GM12878 (cell line): ENCODE results near the gene PPP2R3B. TPM values are rescaled to one million over a fixed set of nuclear protein-coding genes. Genes with fewer than 3 reads are reported as not detected.

Experiments
- ATAC-seq: fragments of 200-7000 bp; cut with Tn5 transposase; 3 replicates; pipeline ENCODE4 v1.9.1; 2020; ENCODE audit warnings: mild to moderate bottlenecking, moderate library complexity
- BruUV-seq: library from RNA; stranded (reverse); fragments of 400-500 nt; replicated peaks from 2 replicates; lab custom pipeline; 2021; lab: Mats Ljungman, UMichigan
- CTCF ChIA-PET: fragments of 300-600 bp; sonication (Branson Sonifier 250); formaldehyde crosslinking; extraction: SDS; loops from one replicate; lab custom pipeline; 2021; ENCODE audit warnings: inconsistent platforms; lab: Yijun Ruan, JAX
- POLR2A ChIA-PET: fragments of 350-600 bp; formaldehyde crosslinking; extraction: SDS; loops from one replicate; lab custom pipeline; 2021; ENCODE audit warnings: inconsistent platforms; lab: Charles Lee
- RAD21 ChIA-PET: fragments of 300-600 bp; sonication (Branson Sonifier 250); formaldehyde crosslinking; loops from one replicate; lab custom pipeline; 2023; ENCODE audit warnings: antibody characterized with exemption; ENCODE audit not compliant: unreplicated experiment; lab: Charles Lee
- SMC1A ChIA-PET: fragments of 300-600 bp; sonication (Branson Sonifier 250); formaldehyde crosslinking; loops from one replicate; lab custom pipeline; 2023; ENCODE audit not compliant: unreplicated experiment, uncharacterized antibody; lab: Charles Lee
- DNase-seq: peaks from one replicate; pipeline ENCODE4 v3.0.0-alpha.2; 2011; ENCODE audit warnings: low read depth, low spot score
- FAIRE-seq: peaks from 3 replicates; lab custom pipeline; 2011; peaks lifted over from hg19 to GRCh38; lab: Jason Lieb, UNC
- H2AFZ ChIP-seq: 2 replicates; pipeline ENCODE4 v1.6.0; 2011; ENCODE audit warnings: low read depth, low read length, control low read depth; ENCODE audit not compliant: control insufficient read depth
- H3K27ac ChIP-seq: 2 replicates; pipeline ENCODE4 v1.5.1; 2011; ENCODE audit warnings: control low read depth; ENCODE audit not compliant: control insufficient read depth, insufficient read depth
- H3K27me3 ChIP-seq, 2 experiments: replicated peaks in 1 of 2; 2 replicates each; pipeline versions ENCODE4 v1.6.0 to v1.6.1; 2011; ENCODE audit warnings: low read length in 1 of 2; ENCODE audit not compliant: control insufficient read depth in 2 of 2, insufficient read depth in 2 of 2
- H3K36me3 ChIP-seq, 2 experiments: 2 replicates each; pipeline ENCODE4 v1.5.1; 2011; ENCODE audit warnings: low read length in 1 of 2; ENCODE audit not compliant: control insufficient read depth in 2 of 2, insufficient read depth in 2 of 2
- H3K4me1 ChIP-seq: 2 replicates; pipeline ENCODE4 v1.6.1; 2011; ENCODE audit warnings: mild to moderate bottlenecking, low read length, moderate library complexity, mixed read lengths; ENCODE audit not compliant: control insufficient read depth, insufficient read depth
- H3K4me2 ChIP-seq: 2 replicates; pipeline ENCODE4 v1.6.0; 2011; ENCODE audit warnings: control low read depth; ENCODE audit not compliant: control insufficient read depth, insufficient read depth
- H3K4me3 ChIP-seq: fragments of 200-600 bp; sonication (generic); 2 replicates; pipeline ENCODE4 v1.5.1; 2016
- H3K79me2 ChIP-seq: 2 replicates; pipeline ENCODE4 v1.6.0; 2011; ENCODE audit warnings: low read length; ENCODE audit not compliant: control insufficient read depth, insufficient read depth
- H3K9ac ChIP-seq: 2 replicates; pipeline ENCODE4 v1.8.0; 2011; ENCODE audit warnings: low read length, control low read depth, mixed read lengths; ENCODE audit not compliant: control insufficient read depth, insufficient read depth
- H3K9me3 ChIP-seq: replicated peaks from 3 replicates; pipeline ENCODE4 v1.5.1; 2011; ENCODE audit warnings: mild to moderate bottlenecking, low read length; ENCODE audit not compliant: control insufficient read depth, insufficient read depth
- H4K20me1 ChIP-seq: 2 replicates; pipeline ENCODE4 v1.6.0; 2011; ENCODE audit not compliant: control insufficient read depth, insufficient read depth
- BRCA1 ChIP-seq: IDR thresholded peaks from 2 replicates; pipeline ENCODE4 v1.6.1; 2011; ENCODE audit warnings: low read depth, low read length, improper control_type of control experiment
- CREM ChIP-seq: IDR thresholded peaks from 2 replicates; pipeline ENCODE4 v1.6.1; 2014; ENCODE audit warnings: antibody characterized with exemption, low read depth
- EZH2 ChIP-seq: IDR thresholded peaks from 2 replicates; pipeline ENCODE4 v1.6.1; 2012; ENCODE audit warnings: low read depth, mild to moderate bottlenecking, control low read depth, inconsistent platforms, low read length, borderline replicate concordance; ENCODE audit not compliant: control insufficient read depth
- FOXK2 ChIP-seq: fragments of 450-650 bp; IDR thresholded peaks from 2 replicates; pipeline ENCODE4 v1.6.1; 2017; ENCODE audit warnings: mild to moderate bottlenecking, moderate library complexity
- MEF2A ChIP-seq: IDR thresholded peaks from 2 replicates; pipeline ENCODE4 v1.6.1; 2011; ENCODE audit warnings: low read depth, mild to moderate bottlenecking, low read length, moderate library complexity; ENCODE audit not compliant: insufficient read depth
- NR2C1 ChIP-seq: fragments of 450-650 bp; IDR thresholded peaks from 2 replicates; pipeline ENCODE4 v1.6.1; 2017; ENCODE audit warnings: antibody characterized with exemption, mild to moderate bottlenecking, moderate library complexity
- POLR2AphosphoS2 ChIP-seq: IDR thresholded peaks from 2 replicates; pipeline ENCODE4 v1.6.1; 2011; ENCODE audit warnings: low read depth, mild to moderate bottlenecking, low read length, improper control_type of control experiment, moderate library complexity
- RCOR1 ChIP-seq: conservative IDR thresholded peaks from 2 replicates; pipeline ENCODE4 v1.6.1; 2012; ENCODE audit warnings: low read depth, low read length, improper control_type of control experiment
- SMARCA5 ChIP-seq: fragments of 450-650 bp; IDR thresholded peaks from 2 replicates; pipeline ENCODE4 v1.6.1; 2017; ENCODE audit warnings: mild to moderate bottlenecking
- ZNF384 ChIP-seq: IDR thresholded peaks from 2 replicates; pipeline ENCODE4 v1.6.1; 2012; ENCODE audit warnings: low read depth, mild to moderate bottlenecking, low read length, improper control_type of control experiment, borderline replicate concordance
- WGBS: methylation state at CpG from one replicate; pipeline ENCODE4 v1.1.6; 2016; ENCODE audit warnings: low lambda C conversion rate; ENCODE audit not compliant: insufficient replicate concordance, insufficient coverage; ENCODE audit errors: missing lambda C conversion rate; 5-methylcytosine and 5-hydroxymethylcytosine counted together
- in situ Hi-C: fragments of 300-500 bp; cut with MboI; formaldehyde crosslinking; loops from 9 replicates; pipeline ENCODE4 v1.14.3; 2018; ENCODE audit warnings: mixed read lengths
- intact Hi-C: fragments of 100-400 bp; cut with micrococcal nuclease; formaldehyde crosslinking; loops from one replicate; pipeline ENCODE4 v1.14.2; 2022; ENCODE audit not compliant: unreplicated experiment
- polyA plus RNA-seq, 11 experiments: library from polyadenylated mRNA; depleted of rRNA in 4 of 11; unstranded in 6 of 11; stranded (reverse) in 5 of 11; fragments of >200 nt; fragmentation: Nextera tagmentation in 4 of 11; fragmentation: Illumina TruSeq in 1 of 11; extraction: Ambion mirVana in 4 of 11; extraction: Trizol in 1 of 11; gene quantifications; 1 replicate in 1 of 11; 2 replicates in 10 of 11; pipeline versions ENCODE4 v1.2.1 to v1.2.3, GENCODE V29; 2011 to 2016; ENCODE audit warnings: inconsistent platforms in 2 of 11, missing spikeins in 2 of 11, low read depth in 1 of 11
- total RNA-seq, 4 experiments: library from RNA; depleted of rRNA in 3 of 4; stranded (reverse); fragments of >200 nt in 3 of 4; fragmentation: Illumina TruSeq in 1 of 4; extraction: Trizol in 1 of 4; gene quantifications; 2 replicates each; pipeline versions ENCODE4 v1.2.1 to v1.2.3, GENCODE V29; 2013 to 2021
- TF ChIP-seq, protein P1 (sequence below): IDR thresholded peaks from 2 replicates; pipeline ENCODE4 v1.6.1; 2012; ENCODE audit warnings: mild to moderate bottlenecking, low read depth, low read length
- TF ChIP-seq, protein P2 (sequence below): fragments of 450-650 bp; IDR thresholded peaks from 2 replicates; pipeline ENCODE4 v1.6.1; 2017; ENCODE audit warnings: mild to moderate bottlenecking
- TF ChIP-seq, protein P3 (sequence below): fragments of 450-650 bp; IDR thresholded peaks from 2 replicates; pipeline ENCODE4 v1.6.1; 2017; ENCODE audit warnings: borderline replicate concordance
- TF ChIP-seq, protein P4 (sequence below): IDR thresholded peaks from 2 replicates; pipeline ENCODE4 v1.6.1; 2012; ENCODE audit warnings: low read length, inconsistent platforms

Gene PPP2R3B
- total and polyA plus RNA-seq, 10 of the 15 experiments (the other 5 are each of a cell fraction or from before 2014, with no cell fraction given): 0.11 to 34.3 (median 9.7) TPM; not detected in 1

DNA sequence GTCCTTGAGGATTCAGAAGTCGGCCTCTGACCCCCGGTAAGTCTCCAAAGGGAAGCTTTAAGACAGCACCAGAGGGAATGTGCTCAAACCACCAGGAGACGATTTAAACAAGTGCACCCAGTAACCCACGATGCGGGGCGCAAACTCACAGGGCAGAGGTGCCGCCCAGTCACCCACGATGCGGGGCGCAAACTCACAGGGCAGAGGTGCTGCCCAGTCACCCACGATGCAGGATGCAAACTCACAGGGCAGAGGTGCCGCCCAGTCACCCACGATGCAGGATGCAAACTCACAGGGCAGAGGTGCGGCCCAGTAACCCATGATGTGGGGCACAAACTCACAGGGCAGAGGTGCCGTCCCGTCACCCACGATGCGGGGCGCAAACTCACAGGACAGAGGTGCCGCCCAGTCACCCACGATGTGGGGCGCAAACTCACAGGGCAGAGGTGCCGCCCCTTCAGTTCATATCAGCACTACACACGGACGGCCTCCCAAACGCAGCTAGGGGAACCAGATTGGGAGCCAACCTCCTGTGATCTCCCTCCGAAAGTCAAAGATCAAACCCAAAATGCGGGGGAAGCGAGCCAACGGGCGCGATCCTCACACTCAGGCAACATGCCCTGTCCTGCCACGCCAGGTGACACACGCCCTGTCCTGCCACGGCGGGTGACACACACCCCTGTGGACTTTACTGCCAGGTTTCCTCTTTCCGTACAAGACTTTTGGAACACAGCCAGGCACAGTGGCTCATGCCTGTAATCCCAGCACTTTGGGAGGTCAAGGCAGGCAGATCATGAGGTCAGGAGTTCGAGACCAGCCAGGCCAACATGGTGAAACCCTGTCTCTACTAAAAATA is 11.3 kb downstream of the PPP2R3B start (continued):
- TF ChIP-seq, protein P1, sequence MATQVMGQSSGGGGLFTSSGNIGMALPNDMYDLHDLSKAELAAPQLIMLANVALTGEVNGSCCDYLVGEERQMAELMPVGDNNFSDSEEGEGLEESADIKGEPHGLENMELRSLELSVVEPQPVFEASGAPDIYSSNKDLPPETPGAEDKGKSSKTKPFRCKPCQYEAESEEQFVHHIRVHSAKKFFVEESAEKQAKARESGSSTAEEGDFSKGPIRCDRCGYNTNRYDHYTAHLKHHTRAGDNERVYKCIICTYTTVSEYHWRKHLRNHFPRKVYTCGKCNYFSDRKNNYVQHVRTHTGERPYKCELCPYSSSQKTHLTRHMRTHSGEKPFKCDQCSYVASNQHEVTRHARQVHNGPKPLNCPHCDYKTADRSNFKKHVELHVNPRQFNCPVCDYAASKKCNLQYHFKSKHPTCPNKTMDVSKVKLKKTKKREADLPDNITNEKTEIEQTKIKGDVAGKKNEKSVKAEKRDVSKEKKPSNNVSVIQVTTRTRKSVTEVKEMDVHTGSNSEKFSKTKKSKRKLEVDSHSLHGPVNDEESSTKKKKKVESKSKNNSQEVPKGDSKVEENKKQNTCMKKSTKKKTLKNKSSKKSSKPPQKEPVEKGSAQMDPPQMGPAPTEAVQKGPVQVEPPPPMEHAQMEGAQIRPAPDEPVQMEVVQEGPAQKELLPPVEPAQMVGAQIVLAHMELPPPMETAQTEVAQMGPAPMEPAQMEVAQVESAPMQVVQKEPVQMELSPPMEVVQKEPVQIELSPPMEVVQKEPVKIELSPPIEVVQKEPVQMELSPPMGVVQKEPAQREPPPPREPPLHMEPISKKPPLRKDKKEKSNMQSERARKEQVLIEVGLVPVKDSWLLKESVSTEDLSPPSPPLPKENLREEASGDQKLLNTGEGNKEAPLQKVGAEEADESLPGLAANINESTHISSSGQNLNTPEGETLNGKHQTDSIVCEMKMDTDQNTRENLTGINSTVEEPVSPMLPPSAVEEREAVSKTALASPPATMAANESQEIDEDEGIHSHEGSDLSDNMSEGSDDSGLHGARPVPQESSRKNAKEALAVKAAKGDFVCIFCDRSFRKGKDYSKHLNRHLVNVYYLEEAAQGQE: no peak
- no peak for TF ChIP-seq CREM

DNA sequence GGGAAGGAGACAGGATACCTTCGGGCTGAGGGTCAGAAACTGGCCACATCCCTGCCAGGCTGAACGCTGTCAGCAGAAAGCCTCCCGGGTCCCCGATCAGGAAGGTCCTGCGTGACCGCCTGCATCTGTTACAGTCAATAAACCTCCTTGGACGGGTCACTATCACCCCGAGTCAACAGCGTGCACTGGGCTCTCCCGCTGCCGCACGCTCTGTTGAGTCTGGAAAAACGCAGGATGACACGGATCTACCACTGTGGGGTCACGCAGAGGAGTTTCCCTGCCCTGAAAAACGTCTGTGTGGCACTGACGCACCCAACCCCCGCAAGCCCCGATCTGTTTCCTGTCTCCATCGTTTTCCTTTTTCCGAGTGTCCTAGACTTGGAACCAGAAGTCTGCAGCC is 12.1 kb downstream of the PPP2R3B start:
- POLR2A ChIA-PET: no interaction called here
- Histone ChIP-seq H3K27ac (no peak overlapping the region), H4K20me1 (0 out of 2 replicates have a peak, but pooled peaks cover 2% of the 10 kb centered on the region), H3K79me2 (no peaks in the 10 kb centered on the region)
- TF ChIP-seq EZH2: no peak
- TF ChIP-seq POLR2AphosphoS2: no peak
- no peak for TF ChIP-seq ZNF384
- TF ChIP-seq NR2C1: no peak
- TF ChIP-seq, protein P2, sequence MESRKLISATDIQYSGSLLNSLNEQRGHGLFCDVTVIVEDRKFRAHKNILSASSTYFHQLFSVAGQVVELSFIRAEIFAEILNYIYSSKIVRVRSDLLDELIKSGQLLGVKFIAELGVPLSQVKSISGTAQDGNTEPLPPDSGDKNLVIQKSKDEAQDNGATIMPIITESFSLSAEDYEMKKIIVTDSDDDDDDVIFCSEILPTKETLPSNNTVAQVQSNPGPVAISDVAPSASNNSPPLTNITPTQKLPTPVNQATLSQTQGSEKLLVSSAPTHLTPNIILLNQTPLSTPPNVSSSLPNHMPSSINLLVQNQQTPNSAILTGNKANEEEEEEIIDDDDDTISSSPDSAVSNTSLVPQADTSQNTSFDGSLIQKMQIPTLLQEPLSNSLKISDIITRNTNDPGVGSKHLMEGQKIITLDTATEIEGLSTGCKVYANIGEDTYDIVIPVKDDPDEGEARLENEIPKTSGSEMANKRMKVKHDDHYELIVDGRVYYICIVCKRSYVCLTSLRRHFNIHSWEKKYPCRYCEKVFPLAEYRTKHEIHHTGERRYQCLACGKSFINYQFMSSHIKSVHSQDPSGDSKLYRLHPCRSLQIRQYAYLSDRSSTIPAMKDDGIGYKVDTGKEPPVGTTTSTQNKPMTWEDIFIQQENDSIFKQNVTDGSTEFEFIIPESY: no peak
- TF ChIP-seq, protein P3, sequence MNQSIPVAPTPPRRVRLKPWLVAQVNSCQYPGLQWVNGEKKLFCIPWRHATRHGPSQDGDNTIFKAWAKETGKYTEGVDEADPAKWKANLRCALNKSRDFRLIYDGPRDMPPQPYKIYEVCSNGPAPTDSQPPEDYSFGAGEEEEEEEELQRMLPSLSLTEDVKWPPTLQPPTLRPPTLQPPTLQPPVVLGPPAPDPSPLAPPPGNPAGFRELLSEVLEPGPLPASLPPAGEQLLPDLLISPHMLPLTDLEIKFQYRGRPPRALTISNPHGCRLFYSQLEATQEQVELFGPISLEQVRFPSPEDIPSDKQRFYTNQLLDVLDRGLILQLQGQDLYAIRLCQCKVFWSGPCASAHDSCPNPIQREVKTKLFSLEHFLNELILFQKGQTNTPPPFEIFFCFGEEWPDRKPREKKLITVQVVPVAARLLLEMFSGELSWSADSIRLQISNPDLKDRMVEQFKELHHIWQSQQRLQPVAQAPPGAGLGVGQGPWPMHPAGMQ: no peak
- no peak for TF ChIP-seq SMARCA5
- no peak for TF ChIP-seq BRCA1
- TF ChIP-seq, protein P4, sequence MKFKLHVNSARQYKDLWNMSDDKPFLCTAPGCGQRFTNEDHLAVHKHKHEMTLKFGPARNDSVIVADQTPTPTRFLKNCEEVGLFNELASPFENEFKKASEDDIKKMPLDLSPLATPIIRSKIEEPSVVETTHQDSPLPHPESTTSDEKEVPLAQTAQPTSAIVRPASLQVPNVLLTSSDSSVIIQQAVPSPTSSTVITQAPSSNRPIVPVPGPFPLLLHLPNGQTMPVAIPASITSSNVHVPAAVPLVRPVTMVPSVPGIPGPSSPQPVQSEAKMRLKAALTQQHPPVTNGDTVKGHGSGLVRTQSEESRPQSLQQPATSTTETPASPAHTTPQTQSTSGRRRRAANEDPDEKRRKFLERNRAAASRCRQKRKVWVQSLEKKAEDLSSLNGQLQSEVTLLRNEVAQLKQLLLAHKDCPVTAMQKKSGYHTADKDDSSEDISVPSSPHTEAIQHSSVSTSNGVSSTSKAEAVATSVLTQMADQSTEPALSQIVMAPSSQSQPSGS: no peak
- no peak for TF ChIP-seq RCOR1
- no peak for TF ChIP-seq FOXK2
- no peak for TF ChIP-seq MEF2A
- TF ChIP-seq, all 136 proteins: peak for 0
- RAD21 ChIA-PET: no interaction called here
- Histone ChIP-seq H3K36me3 (no peaks in the 10 kb centered on the region), H3K4me1 (no peaks in the 10 kb centered on the region), H3K9ac (no peak overlapping the region), H3K9me3 (no peaks in the 10 kb centered on the region; the same call in 2 of the 3 replicates), H3K4me2 (no peak overlapping the region), H2AFZ (no peak overlapping the region), H3K27me3 (peaks cover 2 to 6% of the 10 kb centered on the region in 2 experiments; a peak in 2 of 4 replicates), H3K4me3 (no peak overlapping the region)
- in situ Hi-C loops: no loop called here
- DNase-seq: no peak
- BruUV-seq: no TSS peak
- SMC1A ChIA-PET: no interaction called here
- 33% methylated on average over 21 of the region's 21 CpGs for WGBS
- no peak for FAIRE-seq
- no peak for ATAC-seq
- intact Hi-C loops: no loop called here
- CTCF ChIA-PET: no interaction called here
